Astrocyte (in vitro differentiated cells and primary cell): ENCODE measurements around the gene CD70. TPM values are rescaled to one million over a fixed set of nuclear protein-coding genes. Genes with fewer than 3 reads are reported as not detected.
A peak's percentile ranks its signal among the peaks of the same experiment; 100 is the strongest.

Source experiments
- DNase-seq: peaks from one replicate; pipeline ENCODE4 v3.0.0-alpha.2; 2010; ENCODE audit warnings: low read depth
- FAIRE-seq: peaks from 2 replicates; lab custom pipeline; 2011; peaks lifted over from hg19 to GRCh38; lab: Jason Lieb, UNC
- H2AFZ ChIP-seq: 2 replicates; pipeline ENCODE4 v1.6.0; 2012; ENCODE audit warnings: low read depth, low read length, inconsistent platforms
- H3K27ac ChIP-seq: 2 replicates; pipeline ENCODE4 v1.5.1; 2011; ENCODE audit warnings: low read depth, low read length, inconsistent platforms
- H3K27me3 ChIP-seq: 2 replicates; pipeline ENCODE4 v1.6.0; 2011; ENCODE audit warnings: low read length, inconsistent platforms; ENCODE audit not compliant: insufficient read depth
- H3K36me3 ChIP-seq: 2 replicates; pipeline ENCODE4 v1.5.1; 2011; ENCODE audit warnings: low read length, inconsistent platforms; ENCODE audit not compliant: insufficient read depth
- H3K4me1 ChIP-seq: 2 replicates; pipeline ENCODE4 v1.5.1; 2011; ENCODE audit warnings: low read length, inconsistent platforms; ENCODE audit not compliant: insufficient read depth
- H3K4me2 ChIP-seq: 2 replicates; pipeline ENCODE4 v1.6.0; 2012; ENCODE audit warnings: low read length, inconsistent platforms
- H3K4me3 ChIP-seq: 2 replicates; pipeline ENCODE4 v1.5.1; 2011; ENCODE audit warnings: low read depth, mild to moderate bottlenecking, low read length, inconsistent platforms; ENCODE audit not compliant: insufficient read depth
- H3K79me2 ChIP-seq: 2 replicates; pipeline ENCODE4 v1.6.0; 2012; ENCODE audit warnings: mild to moderate bottlenecking, low read length, inconsistent platforms; ENCODE audit not compliant: insufficient read depth
- H3K9ac ChIP-seq: 2 replicates; pipeline ENCODE4 v1.6.0; 2012; ENCODE audit warnings: mild to moderate bottlenecking, low read length, inconsistent platforms
- H3K9me3 ChIP-seq: 2 replicates; pipeline ENCODE4 v1.5.1; 2012; ENCODE audit warnings: low read depth, mild to moderate bottlenecking, low read length, inconsistent platforms; ENCODE audit not compliant: insufficient read depth
- H4K20me1 ChIP-seq: 2 replicates; pipeline ENCODE4 v1.6.0; 2012; ENCODE audit warnings: low read length, inconsistent platforms; ENCODE audit not compliant: insufficient read depth
- H3K27ac Mint-ChIP-seq: one replicate; pipeline ENCODE4 v1.8.0; 2021; ENCODE audit warnings: mild to moderate bottlenecking, mixed read lengths; ENCODE audit not compliant: unreplicated experiment
- H3K27me3 Mint-ChIP-seq: one replicate; pipeline ENCODE4 v1.8.0; 2021; ENCODE audit warnings: low read depth, mixed read lengths; ENCODE audit not compliant: unreplicated experiment
- H3K36me3 Mint-ChIP-seq: one replicate; pipeline ENCODE4 v1.8.0; 2021; ENCODE audit warnings: low read depth, mixed read lengths; ENCODE audit not compliant: unreplicated experiment
- H3K4me1 Mint-ChIP-seq: one replicate; pipeline ENCODE4 v1.8.0; 2021; ENCODE audit warnings: low read depth, mixed read lengths; ENCODE audit not compliant: unreplicated experiment
- H3K4me3 Mint-ChIP-seq: one replicate; pipeline ENCODE4 v1.8.0; 2021; ENCODE audit warnings: mild to moderate bottlenecking, moderate library complexity, mixed read lengths; ENCODE audit not compliant: unreplicated experiment
- H3K9me3 Mint-ChIP-seq: one replicate; pipeline ENCODE4 v1.8.0; 2021; ENCODE audit warnings: mild to moderate bottlenecking, mixed read lengths; ENCODE audit not compliant: unreplicated experiment
- EZH2 ChIP-seq: IDR thresholded peaks from 2 replicates; pipeline ENCODE4 v1.6.1; 2012; ENCODE audit warnings: mild to moderate bottlenecking, low read length, inconsistent platforms; ENCODE audit not compliant: insufficient read depth
- total RNA-seq: library from RNA; stranded (reverse); gene quantifications from 2 replicates; pipeline ENCODE4 v1.2.1, GENCODE V29; 2021
- TF ChIP-seq, protein P1 (sequence below): IDR thresholded peaks from 2 replicates; pipeline ENCODE4 v1.5.1; 2011; ENCODE audit warnings: low read depth, mild to moderate bottlenecking, inconsistent platforms, low read length, moderate library complexity; ENCODE audit not compliant: insufficient read depth

Gene CD70
- total RNA-seq, 1 donor from 2014 or later: 0.48 TPM

DNA sequence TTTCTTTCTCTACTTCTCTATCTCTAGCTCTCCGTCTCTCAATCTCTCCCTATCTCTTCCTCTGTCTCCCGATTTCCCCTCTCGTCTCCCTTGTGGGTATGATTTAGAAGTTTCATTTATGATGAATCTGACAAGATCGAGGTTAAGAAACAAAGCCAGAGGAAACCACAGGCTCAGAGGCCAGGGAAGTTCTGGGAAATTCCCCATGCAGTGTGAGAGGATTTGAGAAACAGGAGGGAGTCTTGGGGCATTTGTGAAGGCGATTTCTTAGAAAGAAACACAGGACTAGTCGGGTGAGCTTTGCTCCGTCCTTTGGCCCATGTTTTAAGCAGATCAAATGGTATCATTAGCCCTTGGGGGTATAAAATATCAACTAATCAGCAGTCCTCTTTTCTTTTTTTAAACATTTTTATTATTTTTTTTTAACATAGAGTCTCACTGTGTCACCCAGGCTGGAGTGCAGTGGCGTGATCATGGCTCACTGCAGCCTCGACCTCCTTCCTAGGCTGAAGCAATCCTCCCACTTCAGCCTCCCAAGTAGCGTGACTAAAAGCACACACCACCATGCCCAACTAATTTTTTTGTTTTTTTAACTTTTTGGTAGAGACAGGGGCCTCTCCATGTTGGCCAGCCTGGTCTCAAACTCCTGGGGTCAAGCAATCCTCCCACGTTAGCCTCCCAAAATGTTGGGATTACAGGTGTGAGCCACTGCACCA is 34.3 kb downstream of the CD70 start:
- FAIRE-seq (no peak), DNase-seq (peak; percentile 56)
- Histone ChIP-seq H3K4me1 (no peaks in the 10 kb centered on the region), H3K4me3 (no peak overlapping the region), H3K27me3 (no peaks in the 10 kb centered on the region), H3K9me3 (no peaks in the 10 kb centered on the region), H3K4me2 (no peak overlapping the region), H3K27ac (no peak overlapping the region), H3K79me2 (no peaks in the 10 kb centered on the region), H2AFZ (no peak overlapping the region), H3K9ac (no peak overlapping the region), H4K20me1 (no peaks in the 10 kb centered on the region), H3K36me3 (no peaks in the 10 kb centered on the region)
- Mint-ChIP-seq H3K9me3 (peaks cover 5% of the 10 kb centered on the region), H3K4me1 (no peaks in the 10 kb centered on the region), H3K4me3 (no peak overlapping the region), H3K27me3 (no peaks in the 10 kb centered on the region), H3K36me3 (no peaks in the 10 kb centered on the region), H3K27ac (no peak overlapping the region)
- TF ChIP-seq, protein P1, sequence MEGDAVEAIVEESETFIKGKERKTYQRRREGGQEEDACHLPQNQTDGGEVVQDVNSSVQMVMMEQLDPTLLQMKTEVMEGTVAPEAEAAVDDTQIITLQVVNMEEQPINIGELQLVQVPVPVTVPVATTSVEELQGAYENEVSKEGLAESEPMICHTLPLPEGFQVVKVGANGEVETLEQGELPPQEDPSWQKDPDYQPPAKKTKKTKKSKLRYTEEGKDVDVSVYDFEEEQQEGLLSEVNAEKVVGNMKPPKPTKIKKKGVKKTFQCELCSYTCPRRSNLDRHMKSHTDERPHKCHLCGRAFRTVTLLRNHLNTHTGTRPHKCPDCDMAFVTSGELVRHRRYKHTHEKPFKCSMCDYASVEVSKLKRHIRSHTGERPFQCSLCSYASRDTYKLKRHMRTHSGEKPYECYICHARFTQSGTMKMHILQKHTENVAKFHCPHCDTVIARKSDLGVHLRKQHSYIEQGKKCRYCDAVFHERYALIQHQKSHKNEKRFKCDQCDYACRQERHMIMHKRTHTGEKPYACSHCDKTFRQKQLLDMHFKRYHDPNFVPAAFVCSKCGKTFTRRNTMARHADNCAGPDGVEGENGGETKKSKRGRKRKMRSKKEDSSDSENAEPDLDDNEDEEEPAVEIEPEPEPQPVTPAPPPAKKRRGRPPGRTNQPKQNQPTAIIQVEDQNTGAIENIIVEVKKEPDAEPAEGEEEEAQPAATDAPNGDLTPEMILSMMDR: no peak
- TF ChIP-seq EZH2: no peak

DNA sequence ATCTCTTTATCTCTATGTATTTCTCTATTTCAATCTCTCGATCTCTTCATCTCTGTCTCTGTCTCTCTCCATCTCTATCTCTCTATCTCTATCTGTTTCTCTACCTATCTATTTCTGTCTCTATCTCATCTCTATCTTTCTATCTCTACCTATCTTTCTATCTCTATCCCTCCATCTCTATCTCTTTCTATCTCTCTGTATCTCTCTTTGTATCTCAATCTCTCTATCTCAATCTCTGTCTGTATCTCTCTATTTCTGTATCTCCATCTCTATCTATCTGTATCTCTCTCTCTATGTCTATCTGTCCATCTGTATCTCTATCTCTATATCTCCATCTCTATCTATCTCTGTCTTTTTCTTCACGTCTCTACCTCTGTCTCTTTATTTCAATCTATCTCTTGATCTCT is 34.9 kb downstream of the CD70 start:
- no peak overlapping the region for H3K27ac ChIP-seq
- H3K36me3 Mint-ChIP-seq: no peaks in the 10 kb centered on the region
- H3K9me3 ChIP-seq: no peaks in the 10 kb centered on the region
- DNase-seq (no peak), FAIRE-seq (no peak)
- peaks cover 5% of the 10 kb centered on the region for H3K9me3 Mint-ChIP-seq
- TF ChIP-seq, protein P1: no peak
- no peak for TF ChIP-seq EZH2
- no peaks in the 10 kb centered on the region for H3K27me3 Mint-ChIP-seq
- H3K9ac ChIP-seq: no peak overlapping the region
- no peak overlapping the region for H3K4me3 ChIP-seq
- H3K4me2 ChIP-seq: no peak overlapping the region
- no peak overlapping the region for H2AFZ ChIP-seq
- H3K27ac Mint-ChIP-seq: no peak overlapping the region
- no peaks in the 10 kb centered on the region for H3K27me3 ChIP-seq
- no peaks in the 10 kb centered on the region for H3K79me2 ChIP-seq
- no peaks in the 10 kb centered on the region for H4K20me1 ChIP-seq
- no peaks in the 10 kb centered on the region for H3K4me1 Mint-ChIP-seq
- H3K4me3 Mint-ChIP-seq: no peak overlapping the region
- no peaks in the 10 kb centered on the region for H3K36me3 ChIP-seq
- no peaks in the 10 kb centered on the region for H3K4me1 ChIP-seq
